Parathyroid adenoma (tissue), 2 donors: Measurements from ENCODE around the gene PLRG1.

Experiments
- H2AFZ ChIP-seq: fragments of 300-600 bp; sonication (generic); one replicate; pipeline ENCODE4 v1.7.0; 2017; ENCODE audit warnings: antibody characterized with exemption, mild to moderate bottlenecking
- H3K27ac ChIP-seq: fragments of 300-600 bp; sonication (generic); one replicate; pipeline ENCODE4 v1.7.0; 2017
- H3K27me3 ChIP-seq: fragments of 300-600 bp; sonication (generic); one replicate; pipeline ENCODE4 v1.7.0; 2017; ENCODE audit warnings: low read length; ENCODE audit not compliant: control insufficient read depth, insufficient read depth
- H3K36me3 ChIP-seq: fragments of 300-600 bp; sonication (generic); one replicate; pipeline ENCODE4 v1.7.0; 2017; ENCODE audit warnings: low read length; ENCODE audit not compliant: control insufficient read depth, insufficient read depth
- H3K4me1 ChIP-seq: fragments of 300-600 bp; sonication (generic); one replicate; pipeline ENCODE4 v1.7.0; 2017; ENCODE audit warnings: control low read depth
- H3K4me2 ChIP-seq: fragments of 300-600 bp; sonication (generic); one replicate; pipeline ENCODE4 v1.7.0; 2017; ENCODE audit warnings: low read length
- H3K4me3 ChIP-seq: fragments of 300-600 bp; sonication (generic); one replicate; pipeline ENCODE4 v1.7.0; 2017; ENCODE audit warnings: low read depth, low read length
- H3K79me2 ChIP-seq: fragments of 300-600 bp; sonication (generic); one replicate; pipeline ENCODE4 v1.7.0; 2017; ENCODE audit warnings: control low read depth
- H3K9ac ChIP-seq: fragments of 300-600 bp; sonication (generic); one replicate; pipeline ENCODE4 v1.7.0; 2017; ENCODE audit warnings: mild to moderate bottlenecking
- H3K9me3 ChIP-seq: fragments of 300-600 bp; sonication (generic); one replicate; pipeline ENCODE4 v1.7.0; 2017; ENCODE audit warnings: low read length; ENCODE audit not compliant: control insufficient read depth
- TF ChIP-seq, protein P1 (sequence below): fragments of 300-600 bp; sonication (generic); IDR thresholded peaks from one replicate; pipeline ENCODE4 v1.7.0; 2017; ENCODE audit warnings: antibody characterized with exemption, mild to moderate bottlenecking
- donor health status: primary hyperparathyroidism.

Gene PLRG1

DNA sequence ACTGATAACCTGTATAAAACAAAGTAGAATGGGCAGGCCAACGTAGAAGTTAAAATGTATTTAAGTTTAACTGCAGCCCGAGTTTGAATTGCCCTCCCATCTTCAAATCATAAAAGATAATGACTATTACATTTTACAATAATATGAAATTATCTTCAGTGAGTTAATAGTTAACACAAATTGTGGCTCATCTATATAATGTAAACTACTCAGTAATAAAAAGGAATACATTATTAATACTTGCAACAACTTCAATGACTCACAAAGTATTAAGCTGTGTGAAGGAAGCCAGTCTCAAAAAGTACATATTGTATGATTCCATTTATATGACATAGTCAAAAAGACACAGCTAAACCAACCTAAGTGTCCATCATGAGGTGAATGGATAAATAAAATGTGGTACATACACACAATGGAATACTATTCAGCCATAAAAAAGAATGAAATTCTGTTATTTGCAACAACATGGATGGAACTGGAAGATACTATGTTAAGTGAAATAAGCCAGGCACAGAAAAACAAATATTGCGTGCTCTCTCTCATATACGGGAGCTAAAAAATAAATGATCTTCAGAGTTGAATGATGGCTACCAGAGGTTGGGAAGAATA is 7.8 kb downstream of the PLRG1 start:
- Histone ChIP-seq H3K79me2 (no peaks in the 10 kb centered on the region), H3K4me2 (no peak overlapping the region), H3K4me1 (no peaks in the 10 kb centered on the region), H3K4me3 (no peak overlapping the region), H3K9me3 (no peaks in the 10 kb centered on the region), H3K27me3 (no peaks in the 10 kb centered on the region), H3K36me3 (no peaks in the 10 kb centered on the region), H2AFZ (no peak overlapping the region), H3K9ac (no peak overlapping the region), H3K27ac (no peak overlapping the region)
- TF ChIP-seq, protein P1, sequence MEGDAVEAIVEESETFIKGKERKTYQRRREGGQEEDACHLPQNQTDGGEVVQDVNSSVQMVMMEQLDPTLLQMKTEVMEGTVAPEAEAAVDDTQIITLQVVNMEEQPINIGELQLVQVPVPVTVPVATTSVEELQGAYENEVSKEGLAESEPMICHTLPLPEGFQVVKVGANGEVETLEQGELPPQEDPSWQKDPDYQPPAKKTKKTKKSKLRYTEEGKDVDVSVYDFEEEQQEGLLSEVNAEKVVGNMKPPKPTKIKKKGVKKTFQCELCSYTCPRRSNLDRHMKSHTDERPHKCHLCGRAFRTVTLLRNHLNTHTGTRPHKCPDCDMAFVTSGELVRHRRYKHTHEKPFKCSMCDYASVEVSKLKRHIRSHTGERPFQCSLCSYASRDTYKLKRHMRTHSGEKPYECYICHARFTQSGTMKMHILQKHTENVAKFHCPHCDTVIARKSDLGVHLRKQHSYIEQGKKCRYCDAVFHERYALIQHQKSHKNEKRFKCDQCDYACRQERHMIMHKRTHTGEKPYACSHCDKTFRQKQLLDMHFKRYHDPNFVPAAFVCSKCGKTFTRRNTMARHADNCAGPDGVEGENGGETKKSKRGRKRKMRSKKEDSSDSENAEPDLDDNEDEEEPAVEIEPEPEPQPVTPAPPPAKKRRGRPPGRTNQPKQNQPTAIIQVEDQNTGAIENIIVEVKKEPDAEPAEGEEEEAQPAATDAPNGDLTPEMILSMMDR, result no peak

DNA sequence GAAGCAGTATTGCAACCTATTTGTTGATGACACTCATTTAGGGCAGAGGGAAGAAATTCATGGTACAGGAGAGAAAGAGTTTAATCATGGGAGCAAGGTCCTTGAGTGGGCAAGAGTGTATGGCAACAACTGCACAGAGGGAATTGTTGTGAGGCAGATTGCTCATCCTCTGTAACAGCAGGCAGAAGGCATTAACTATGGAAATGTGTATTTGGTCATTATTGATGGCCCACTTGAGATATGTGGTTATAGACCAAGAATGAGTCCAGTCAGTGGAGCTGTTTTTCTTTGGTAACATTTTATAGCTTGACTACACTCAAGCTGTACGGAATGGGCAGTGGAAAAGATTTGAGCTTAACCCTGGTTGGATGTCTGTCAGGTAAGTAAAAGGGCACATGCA is 15.9 kb downstream of the PLRG1 start:
- Histone ChIP-seq H3K4me3 (no peak overlapping the region), H3K36me3 (no peaks in the 10 kb centered on the region), H3K79me2 (no peaks in the 10 kb centered on the region), H3K4me2 (no peak overlapping the region), H3K4me1 (no peaks in the 10 kb centered on the region), H3K27ac (no peak overlapping the region), H3K9me3 (no peaks in the 10 kb centered on the region), H3K27me3 (no peaks in the 10 kb centered on the region), H2AFZ (no peak overlapping the region), H3K9ac (no peak overlapping the region)
- TF ChIP-seq, protein P1, result no peak

DNA sequence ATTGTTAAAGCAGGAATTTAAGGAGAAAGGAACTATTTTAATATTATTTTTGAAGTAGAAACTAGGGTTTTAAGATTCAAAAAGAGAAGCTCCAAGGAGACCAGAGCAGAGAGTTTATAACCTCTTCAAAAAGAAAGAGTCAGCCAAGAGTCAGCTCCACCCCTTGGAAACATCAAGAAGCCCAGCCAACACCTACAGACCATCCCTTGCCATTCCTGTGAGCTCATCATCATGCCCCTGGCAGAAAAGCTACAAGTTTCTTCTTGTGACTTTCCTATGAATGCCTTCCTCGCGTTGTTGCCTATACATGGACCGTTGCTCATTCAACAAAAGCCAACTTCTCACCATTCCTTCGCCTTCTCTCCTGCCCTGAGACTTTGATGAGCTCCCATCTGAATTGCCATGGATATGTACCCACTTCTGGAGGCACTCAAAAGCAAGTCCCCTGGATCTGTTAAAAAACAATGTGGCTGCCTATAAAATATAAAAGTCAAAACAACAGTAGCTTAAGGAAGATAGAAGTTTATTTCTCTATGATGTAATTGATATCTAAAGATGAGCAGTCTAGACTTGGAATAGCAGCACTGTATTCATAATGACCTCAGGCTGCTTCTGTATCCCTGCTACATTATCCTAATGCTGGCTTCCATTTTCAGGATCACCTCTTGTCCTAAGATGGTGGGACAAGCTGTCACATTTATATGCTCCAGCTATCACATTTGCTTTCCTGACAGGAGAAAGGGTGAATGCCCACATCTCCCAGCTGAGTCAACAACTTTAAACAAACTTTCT is 20.3 kb downstream of the PLRG1 start:
- no peak overlapping the region for H3K9ac ChIP-seq
- H2AFZ ChIP-seq, result no peak overlapping the region
- no peak overlapping the region for H3K27ac ChIP-seq
- H3K36me3 ChIP-seq, result no peaks in the 10 kb centered on the region
- no peak overlapping the region for H3K4me3 ChIP-seq
- no peaks in the 10 kb centered on the region for H3K4me1 ChIP-seq
- no peak overlapping the region for H3K4me2 ChIP-seq
- no peaks in the 10 kb centered on the region for H3K27me3 ChIP-seq
- no peaks in the 10 kb centered on the region for H3K79me2 ChIP-seq
- TF ChIP-seq, protein P1, result no peak
- no peaks in the 10 kb centered on the region for H3K9me3 ChIP-seq

DNA sequence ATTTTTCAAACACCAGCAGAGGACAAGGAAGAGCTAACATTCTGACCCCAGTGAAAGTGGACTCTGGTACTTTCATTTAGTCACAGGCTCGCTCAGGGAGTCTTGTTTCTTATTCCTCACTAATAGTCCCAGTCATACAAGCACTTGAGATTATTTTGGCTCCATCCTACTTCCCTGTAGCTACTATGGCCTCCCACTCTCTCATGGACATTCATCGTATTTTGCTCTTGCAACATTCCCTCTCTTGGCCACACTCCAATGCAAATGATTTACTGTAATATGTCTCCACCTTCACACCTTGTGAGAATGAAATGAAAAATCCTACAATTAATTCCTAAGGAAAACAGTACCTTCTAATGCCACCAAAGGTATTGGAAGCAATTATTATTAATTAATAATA is 21.3 kb downstream of the PLRG1 start:
- Histone ChIP-seq H3K4me1 (no peaks in the 10 kb centered on the region), H3K27ac (no peak overlapping the region)

More for the DNA sequence above, 21.3 kb downstream of the PLRG1 start:
- Histone ChIP-seq H3K27me3 (no peaks in the 10 kb centered on the region), H3K4me2 (no peak overlapping the region), H3K4me3 (no peak overlapping the region), H3K9me3 (no peaks in the 10 kb centered on the region), H3K36me3 (no peaks in the 10 kb centered on the region), H2AFZ (no peak overlapping the region), H3K9ac (no peak overlapping the region), H3K79me2 (no peaks in the 10 kb centered on the region)
- TF ChIP-seq, protein P1, result no peak
